Effector memory CD4-positive, alpha-beta T cell (primary cell): ENCODE measurements around the gene MTMR11.
"Not testable (repeated sequence)": the region's sequence is repeated elsewhere in the genome, so short reads cannot be mapped to it uniquely, and the experiment has no call there.

Experiments used
- DNase-seq, 3 donors: peaks; one replicate each; pipeline ENCODE4 v3.0.0-alpha.2; 2020
- H3K27ac ChIP-seq: 2 replicates; pipeline ENCODE4 v1.7.0; 2013; ENCODE audit warnings: mild to moderate bottlenecking, low read length, moderate library complexity; ENCODE audit not compliant: insufficient read depth, poor library complexity, severe bottlenecking
- H3K27me3 ChIP-seq: replicated peaks from 2 replicates; pipeline ENCODE4 v1.7.0; 2013; ENCODE audit warnings: mild to moderate bottlenecking, low read length; ENCODE audit not compliant: insufficient read depth, control insufficient read depth, poor library complexity, severe bottlenecking
- H3K36me3 ChIP-seq: 2 replicates; pipeline ENCODE4 v1.7.0; 2013; ENCODE audit warnings: mild to moderate bottlenecking, low read length, moderate library complexity; ENCODE audit not compliant: control insufficient read depth, insufficient read depth
- H3K4me1 ChIP-seq: 2 replicates; pipeline ENCODE4 v1.7.0; 2013; ENCODE audit warnings: low read length, mild to moderate bottlenecking; ENCODE audit not compliant: control insufficient read depth, insufficient read depth, poor library complexity, severe bottlenecking
- H3K4me3 ChIP-seq: 2 replicates; pipeline ENCODE4 v1.7.0; 2013; ENCODE audit warnings: low read length, low read depth, mild to moderate bottlenecking; ENCODE audit not compliant: insufficient read depth, poor library complexity, severe bottlenecking
- H3K9me3 ChIP-seq: 2 replicates; pipeline ENCODE4 v1.7.0; 2013; ENCODE audit warnings: mild to moderate bottlenecking, low read length, moderate library complexity; ENCODE audit not compliant: control insufficient read depth

The MTMR11 gene

GRCh38 chr1:149965440-149965839 is 28.8 kb upstream of the MTMR11 start:
- Histone ChIP-seq H3K4me1 (no peaks in the 10 kb centered on the region), H3K27ac (no peak overlapping the region), H3K4me3 (no peak overlapping the region), H3K27me3 (no peaks in the 10 kb centered on the region), H3K36me3 (peaks cover 13% of the 10 kb centered on the region), H3K9me3 (no peaks in the 10 kb centered on the region)
- no peak for DNase-seq

- no peaks in the 10 kb centered on the region for H3K27me3 ChIP-seq
- H3K27ac ChIP-seq: no peak overlapping the region
- H3K36me3 ChIP-seq: peaks cover 13% of the 10 kb centered on the region
- H3K9me3 ChIP-seq: no peaks in the 10 kb centered on the region
- DNase-seq: no peak
- no peaks in the 10 kb centered on the region for H3K4me1 ChIP-seq
- H3K4me3 ChIP-seq: no peak overlapping the region
Measured at GRCh38 chr1:149963358-149963757, 26.7 kb upstream of the MTMR11 start.

GRCh38 chr1:149962736-149963135 is 26.1 kb upstream of the MTMR11 start:
- H3K4me3 ChIP-seq: no peak overlapping the region
- no peak for DNase-seq
- H3K4me1 ChIP-seq: no peaks in the 10 kb centered on the region
- H3K27me3 ChIP-seq: no peaks in the 10 kb centered on the region
- no peaks in the 10 kb centered on the region for H3K9me3 ChIP-seq
- no peak overlapping the region for H3K27ac ChIP-seq
- H3K36me3 ChIP-seq: peaks cover 13% of the 10 kb centered on the region

GRCh38 chr1:149962039-149962647 is 25.5 kb upstream of the MTMR11 start:
- peak; percentile 11 to 30 (median 19) for DNase-seq
- H3K36me3 ChIP-seq: peaks cover 11% of the 10 kb centered on the region

GRCh38 chr1:149957548-149957947 is 20.9 kb upstream of the MTMR11 start:
- H3K27me3 ChIP-seq, H3K4me3 ChIP-seq, H3K4me1 ChIP-seq, H3K9me3 ChIP-seq, DNase-seq, H3K36me3 ChIP-seq, H3K27ac ChIP-seq: not testable (repeated sequence)

More at GRCh38 chr1:149962039-149962647, 25.5 kb upstream of the MTMR11 start:
- Histone ChIP-seq H3K27me3 (no peaks in the 10 kb centered on the region), H3K27ac (no peak overlapping the region), H3K4me1 (no peaks in the 10 kb centered on the region), H3K9me3 (no peaks in the 10 kb centered on the region), H3K4me3 (no peak overlapping the region)

- no peak overlapping the region for H3K27ac ChIP-seq
- H3K9me3 ChIP-seq: no peaks in the 10 kb centered on the region
- no peaks in the 10 kb centered on the region for H3K27me3 ChIP-seq
- H3K4me1 ChIP-seq: no peaks in the 10 kb centered on the region
- peaks cover 13% of the 10 kb centered on the region for H3K36me3 ChIP-seq
- DNase-seq: no peak
- no peak overlapping the region for H3K4me3 ChIP-seq
Measured at GRCh38 chr1:149949911-149950310, 13.2 kb upstream of the MTMR11 start.

GRCh38 chr1:149945206-149945605 is 8.5 kb upstream of the MTMR11 start:
- Histone ChIP-seq H3K9me3 (no peaks in the 10 kb centered on the region), H3K4me1 (no peaks in the 10 kb centered on the region), H3K36me3 (peaks cover 17% of the 10 kb centered on the region), H3K27me3 (no peaks in the 10 kb centered on the region), H3K4me3 (no peak overlapping the region), H3K27ac (no peak overlapping the region)
- no peak for DNase-seq

- Histone ChIP-seq H3K4me3 (no peak overlapping the region), H3K27me3 (no peaks in the 10 kb centered on the region), H3K36me3 (peaks cover 10% of the 10 kb centered on the region), H3K9me3 (no peaks in the 10 kb centered on the region), H3K27ac (no peak overlapping the region), H3K4me1 (peaks cover 5% of the 10 kb centered on the region)
- no peak for DNase-seq
Measured at GRCh38 chr1:149942885-149943284, 6.2 kb upstream of the MTMR11 start.

- no peak for DNase-seq
- H3K27ac ChIP-seq: no peak overlapping the region
Measured at GRCh38 chr1:149942207-149942606, 5.5 kb upstream of the MTMR11 start.

GRCh38 chr1:149940427-149940826 is 3.7 kb upstream of the MTMR11 start:
- Histone ChIP-seq H3K9me3 (no peaks in the 10 kb centered on the region), H3K4me1 (peaks cover 5% of the 10 kb centered on the region), H3K36me3 (peaks cover 9% of the 10 kb centered on the region), H3K27me3 (no peaks in the 10 kb centered on the region), H3K4me3 (no peak overlapping the region), H3K27ac (no peak overlapping the region)
- DNase-seq: no peak

More at GRCh38 chr1:149942207-149942606, 5.5 kb upstream of the MTMR11 start:
- Histone ChIP-seq H3K36me3 (peaks cover 10% of the 10 kb centered on the region), H3K4me1 (peaks cover 5% of the 10 kb centered on the region), H3K4me3 (no peak overlapping the region), H3K27me3 (no peaks in the 10 kb centered on the region), H3K9me3 (no peaks in the 10 kb centered on the region)
